Activated T-helper 2 cell treated with anti-CD3 and anti-CD28 coated beads, Interferon-gamma antibody, Interleukin-2, Interleukin-4, amounts not matched to agents 10 μg/mL and 5 μg/mL and 100 μg/mL, durations not matched to agents 14 hours and 24 hours and 36 hours (primary cell): ENCODE data around the gene STOM. TPM values are rescaled to one million over a fixed set of nuclear protein-coding genes. Genes with fewer than 3 reads are reported as not detected.

Experiments used
- DNase-seq: peaks from one replicate; pipeline ENCODE4 v3.0.0; 2021; ENCODE audit warnings: low spot score
- H3K27ac Mint-ChIP-seq: one replicate; pipeline ENCODE4 v1.8.0; 2021; ENCODE audit warnings: mixed read lengths
- H3K27me3 Mint-ChIP-seq: one replicate; pipeline ENCODE4 v1.8.0; 2021; ENCODE audit warnings: low read depth, mixed read lengths
- H3K36me3 Mint-ChIP-seq: one replicate; pipeline ENCODE4 v1.8.0; 2021; ENCODE audit warnings: low read depth, mixed read lengths
- H3K4me1 Mint-ChIP-seq: one replicate; pipeline ENCODE4 v1.8.0; 2021; ENCODE audit warnings: low read depth, mixed read lengths
- H3K4me3 Mint-ChIP-seq: one replicate; pipeline ENCODE4 v1.8.0; 2021; ENCODE audit warnings: low read depth, mild to moderate bottlenecking, moderate library complexity, mixed read lengths
- H3K9me3 Mint-ChIP-seq: one replicate; pipeline ENCODE4 v1.8.0; 2021; ENCODE audit warnings: mixed read lengths
- intact Hi-C: fragments of 100-400 bp; cut with micrococcal nuclease; formaldehyde crosslinking; loops from one replicate; pipeline ENCODE4 v1.15.1; 2023
- total RNA-seq: library from RNA; stranded (reverse); gene quantifications from 2 replicates; pipeline ENCODE4 v1.2.3, GENCODE V29; 2022

Gene STOM
- total RNA-seq, 1 donor from 2014 or later, result 21.0 TPM

DNA sequence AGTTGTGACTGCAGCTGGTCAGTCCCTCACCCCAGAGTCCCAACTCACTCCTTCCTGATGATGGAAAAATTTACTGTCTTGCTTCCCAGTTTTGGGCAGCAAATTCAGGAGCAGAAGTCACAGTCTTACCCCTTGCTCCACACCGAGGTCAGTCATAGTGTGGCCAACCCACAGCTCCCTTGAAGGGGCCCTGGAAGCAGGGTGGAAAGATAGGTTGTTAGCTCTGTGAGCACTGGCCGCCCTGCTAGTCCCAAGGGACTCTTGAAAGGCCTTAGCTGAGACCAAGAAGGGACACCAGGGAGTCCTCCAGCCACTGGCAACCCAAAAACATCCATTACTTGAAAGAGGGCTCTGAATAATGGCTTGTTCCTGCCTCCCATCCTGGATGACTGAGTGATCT is 62.1 kb downstream of the STOM start:
- intact Hi-C loops, result no loop called here
- Mint-ChIP-seq H3K4me3 (no peak overlapping the region), H3K9me3 (no peaks in the 10 kb centered on the region), H3K36me3 (no peaks in the 10 kb centered on the region), H3K27ac (no peak overlapping the region), H3K27me3 (no peaks in the 10 kb centered on the region), H3K4me1 (no peaks in the 10 kb centered on the region)
- no peak for DNase-seq

DNA sequence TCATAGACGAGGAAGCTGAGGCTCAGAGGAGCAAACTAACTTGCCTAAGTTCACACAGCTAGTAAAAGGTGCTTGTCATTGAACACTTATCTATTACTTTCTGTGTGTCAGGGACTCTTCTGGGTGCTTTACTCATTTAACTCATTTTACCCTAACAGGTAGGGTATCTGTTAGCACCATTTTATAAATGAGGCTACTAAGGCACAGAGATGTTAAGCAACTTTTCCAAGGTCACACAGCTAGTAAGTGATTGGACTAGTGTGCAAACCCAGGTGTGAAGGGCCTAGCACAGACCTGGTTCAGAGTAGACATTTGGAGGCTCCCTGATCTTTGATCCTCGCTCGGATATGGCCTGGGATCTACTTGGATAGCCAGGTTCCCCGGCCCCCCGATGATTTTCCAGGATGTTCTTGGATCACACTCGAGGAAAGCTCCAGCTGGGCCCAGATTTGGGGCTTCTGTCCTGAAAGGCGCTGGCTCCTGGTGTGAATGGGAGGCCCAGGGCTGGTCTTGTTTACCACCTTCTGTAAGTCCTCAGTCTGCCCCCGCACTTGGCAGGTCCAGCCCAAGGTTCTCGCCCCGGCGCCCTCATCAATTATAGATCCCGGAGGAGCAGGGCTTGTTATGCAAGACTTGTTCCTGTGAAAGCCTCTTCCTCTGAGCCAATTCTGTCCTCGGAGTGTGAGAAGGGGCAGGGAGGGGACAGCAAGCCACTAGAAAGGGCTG is 64.6 kb downstream of the STOM start:
- Mint-ChIP-seq H3K27ac (no peak overlapping the region), H3K36me3 (no peaks in the 10 kb centered on the region), H3K4me3 (no peak overlapping the region), H3K27me3 (peaks cover 6% of the 10 kb centered on the region), H3K9me3 (no peaks in the 10 kb centered on the region), H3K4me1 (peaks cover under 1% of the 10 kb centered on the region)
- intact Hi-C loops, result no loop called here
- no peak for DNase-seq

DNA sequence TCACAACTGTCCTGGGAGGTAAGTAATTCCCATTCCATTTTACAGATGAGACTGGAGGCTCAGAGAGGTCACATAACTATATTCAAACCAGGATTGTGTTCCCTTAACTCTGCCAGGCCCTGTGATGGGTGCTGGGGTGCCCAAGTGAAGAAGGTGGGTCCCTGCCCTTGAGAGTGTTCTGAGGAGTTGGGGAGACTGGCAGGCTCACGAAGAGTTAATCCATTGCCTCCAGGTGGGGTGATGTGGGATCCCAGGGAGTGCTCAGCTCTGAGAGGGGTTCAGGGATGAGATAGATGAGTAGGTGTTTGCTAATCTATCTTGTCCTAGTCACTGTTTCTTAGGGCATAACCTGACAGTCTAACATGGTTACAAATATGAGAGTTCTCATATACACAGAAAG is 65.3 kb downstream of the STOM start:
- no peaks in the 10 kb centered on the region for H3K36me3 Mint-ChIP-seq
- no peak for DNase-seq
- no peaks in the 10 kb centered on the region for H3K9me3 Mint-ChIP-seq
- H3K27me3 Mint-ChIP-seq, result peaks cover 11% of the 10 kb centered on the region
- intact Hi-C loops, result no loop called here
- H3K4me3 Mint-ChIP-seq, result no peak overlapping the region
- H3K27ac Mint-ChIP-seq, result no peak overlapping the region
- peaks cover 6% of the 10 kb centered on the region for H3K4me1 Mint-ChIP-seq

DNA sequence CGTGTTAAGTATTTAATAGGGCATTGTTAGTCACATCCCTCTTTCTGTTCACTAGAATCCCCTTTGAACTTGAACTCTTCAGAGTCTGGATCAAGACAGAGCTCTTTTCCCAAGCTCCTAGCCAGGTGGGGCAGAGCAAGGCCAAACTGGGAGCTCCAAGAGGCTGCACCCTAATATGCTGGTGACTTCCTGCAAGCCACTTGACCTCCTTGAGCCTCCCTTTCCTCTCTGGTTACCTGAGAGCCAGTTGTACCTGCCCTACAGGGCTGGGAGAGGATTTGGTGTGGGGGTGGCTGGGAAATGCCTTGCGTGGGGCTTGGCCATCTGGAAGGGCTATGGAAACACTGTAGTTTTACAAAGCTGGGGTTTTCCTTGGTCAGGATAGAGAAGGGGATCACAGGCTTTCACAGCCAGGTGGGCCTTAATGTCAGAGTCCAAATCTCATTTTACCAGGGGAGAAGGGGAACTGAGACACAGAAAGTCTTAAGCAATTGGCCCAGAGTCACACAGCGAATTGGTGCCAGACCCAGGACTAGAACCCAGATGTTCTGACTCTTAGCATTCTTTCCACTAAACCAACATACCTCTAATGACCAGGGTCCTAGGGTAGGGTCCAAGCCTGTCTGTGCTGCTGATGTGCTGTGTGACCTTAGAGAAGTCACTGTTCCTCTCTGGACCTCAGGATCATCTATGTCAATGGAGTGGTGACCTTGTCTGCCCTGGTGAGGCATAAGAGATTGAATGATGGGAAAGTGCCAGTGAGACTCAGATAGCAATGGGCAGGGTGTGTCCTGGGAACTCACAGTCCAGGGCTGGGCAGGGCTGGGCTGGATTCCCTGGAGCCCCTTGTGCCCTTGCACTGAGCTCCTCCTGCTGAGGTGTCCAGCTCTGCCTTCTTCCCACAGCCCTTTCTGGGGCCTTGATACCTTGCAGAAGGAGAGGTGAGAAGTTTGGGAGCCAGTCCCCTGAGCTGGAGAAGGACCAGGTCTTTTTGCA is 66.3 kb downstream of the STOM start:
- Mint-ChIP-seq H3K4me3 (no peak overlapping the region), H3K9me3 (no peaks in the 10 kb centered on the region), H3K36me3 (no peaks in the 10 kb centered on the region), H3K27me3 (peaks cover 13% of the 10 kb centered on the region), H3K27ac (no peak overlapping the region), H3K4me1 (peaks cover 8% of the 10 kb centered on the region)
- DNase-seq, result no peak
- intact Hi-C loops, result no loop called here

DNA sequence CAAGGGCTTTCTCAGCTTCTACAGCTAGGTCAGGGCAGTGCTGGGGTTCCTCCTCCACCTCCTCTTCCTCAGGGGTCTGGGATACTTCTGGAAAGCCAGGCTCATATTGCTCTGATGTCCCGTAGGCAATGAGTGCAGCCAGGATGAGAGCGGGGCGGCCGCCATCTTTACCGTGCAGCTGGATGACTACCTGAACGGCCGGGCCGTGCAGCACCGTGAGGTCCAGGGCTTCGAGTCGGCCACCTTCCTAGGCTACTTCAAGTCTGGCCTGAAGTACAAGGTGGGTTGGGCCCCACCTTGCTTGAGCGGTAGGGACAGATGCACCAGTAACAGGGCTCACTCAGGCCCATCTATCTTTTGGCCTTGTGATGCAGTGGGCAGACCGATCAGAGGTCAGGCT is 67.3 kb downstream of the STOM start:
- intact Hi-C loops, result no loop called here
- no peaks in the 10 kb centered on the region for H3K36me3 Mint-ChIP-seq
- H3K27ac Mint-ChIP-seq, result no peak overlapping the region
- H3K4me3 Mint-ChIP-seq, result no peak overlapping the region
- no peaks in the 10 kb centered on the region for H3K9me3 Mint-ChIP-seq
- peaks cover 21% of the 10 kb centered on the region for H3K27me3 Mint-ChIP-seq
- DNase-seq, result no peak
- peaks cover 10% of the 10 kb centered on the region for H3K4me1 Mint-ChIP-seq

DNA sequence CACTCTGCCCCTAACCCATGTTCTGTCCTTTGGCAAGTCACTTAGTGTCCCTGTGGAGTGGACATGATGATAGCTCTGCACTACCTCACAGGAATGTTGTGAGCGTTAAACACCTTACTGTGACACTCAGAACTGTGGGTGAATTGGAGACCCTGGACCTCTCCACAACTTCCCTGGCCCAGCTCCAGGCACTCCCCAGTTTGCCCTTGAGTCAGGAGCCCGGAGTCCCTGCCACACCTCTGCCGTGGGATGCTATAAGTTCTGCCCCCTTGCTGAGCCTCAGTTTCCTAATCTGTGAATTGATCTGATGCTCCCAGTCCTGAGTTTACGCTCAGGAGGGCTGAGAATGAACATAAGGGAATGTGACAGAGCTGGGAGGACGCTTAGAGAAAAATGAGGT is 67.7 kb downstream of the STOM start:
- Mint-ChIP-seq H3K36me3 (no peaks in the 10 kb centered on the region), H3K4me3 (no peak overlapping the region), H3K27me3 (peaks cover 21% of the 10 kb centered on the region), H3K9me3 (no peaks in the 10 kb centered on the region), H3K27ac (no peak overlapping the region), H3K4me1 (peaks cover 10% of the 10 kb centered on the region)
- intact Hi-C loops, result no loop called here
- no peak for DNase-seq

DNA sequence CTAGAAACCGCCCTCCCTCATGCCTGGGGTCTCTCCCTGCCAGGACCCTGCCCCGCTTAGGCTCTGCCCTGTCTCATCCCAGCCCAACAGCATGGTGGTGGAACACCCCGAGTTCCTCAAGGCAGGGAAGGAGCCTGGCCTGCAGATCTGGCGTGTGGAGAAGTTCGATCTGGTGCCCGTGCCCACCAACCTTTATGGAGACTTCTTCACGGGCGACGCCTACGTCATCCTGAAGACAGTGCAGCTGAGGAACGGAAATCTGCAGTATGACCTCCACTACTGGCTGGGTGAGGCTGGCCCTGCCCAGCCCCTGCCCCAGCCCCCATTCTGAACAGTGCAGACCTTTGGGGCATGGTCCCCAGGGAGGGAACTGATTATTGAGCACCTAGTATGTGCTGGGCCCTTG is 68.2 kb downstream of the STOM start:
- no peak overlapping the region for H3K27ac Mint-ChIP-seq
- H3K27me3 Mint-ChIP-seq, result peaks cover 21% of the 10 kb centered on the region
- intact Hi-C loops, result no loop called here
- DNase-seq, result no peak
- no peak overlapping the region for H3K4me3 Mint-ChIP-seq
- H3K4me1 Mint-ChIP-seq, result peaks cover 10% of the 10 kb centered on the region
- H3K9me3 Mint-ChIP-seq, result no peaks in the 10 kb centered on the region
- no peaks in the 10 kb centered on the region for H3K36me3 Mint-ChIP-seq

DNA sequence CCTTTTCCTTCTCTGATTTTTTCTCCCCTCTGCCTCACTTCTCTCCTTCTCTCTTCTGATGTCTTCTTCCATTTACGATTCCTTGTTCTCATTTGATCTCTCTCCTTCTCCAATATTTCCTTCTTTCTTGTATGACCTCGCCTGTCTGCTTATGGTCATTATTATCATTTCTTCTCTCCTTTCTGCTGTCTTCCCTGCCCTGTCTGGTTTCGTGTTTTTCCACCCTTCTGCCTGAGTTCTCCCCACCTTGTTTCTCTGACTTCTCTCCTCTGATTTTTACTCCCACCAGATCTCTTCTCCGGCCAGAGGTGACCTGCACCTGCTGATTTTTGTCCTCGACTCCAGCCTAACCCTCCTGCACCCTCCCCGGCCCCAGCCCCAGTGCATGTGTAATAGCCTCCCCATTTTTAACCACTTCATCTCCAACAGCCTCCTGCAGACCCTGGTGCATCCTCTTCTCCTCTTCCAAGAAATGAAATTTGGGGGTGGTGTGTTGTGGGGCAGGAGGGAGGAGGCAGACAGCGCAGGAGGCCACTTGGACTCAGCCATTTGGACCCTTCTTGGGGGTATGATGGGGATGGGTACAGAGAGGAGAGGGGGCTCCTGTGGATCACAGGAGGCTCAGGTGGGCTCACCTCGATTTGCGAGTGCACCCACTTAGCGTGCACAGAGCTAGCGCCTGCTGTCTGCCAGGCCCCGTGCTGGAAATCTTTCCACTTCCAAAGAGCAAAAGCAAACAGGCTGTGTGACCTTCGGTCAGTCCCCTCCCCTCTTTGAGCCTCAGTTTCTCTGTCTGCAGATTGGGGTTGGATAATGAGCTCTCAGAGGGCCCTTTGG is 69.5 kb downstream of the STOM start:
- H3K9me3 Mint-ChIP-seq, result no peaks in the 10 kb centered on the region
- H3K4me1 Mint-ChIP-seq, result peaks cover 10% of the 10 kb centered on the region
- H3K36me3 Mint-ChIP-seq, result no peaks in the 10 kb centered on the region
- peak overlapping the region; percentile 70 for H3K4me3 Mint-ChIP-seq
- H3K27me3 Mint-ChIP-seq, result peaks cover 21% of the 10 kb centered on the region
- intact Hi-C loops, result no loop called here
- DNase-seq, result no peak
- no peak overlapping the region for H3K27ac Mint-ChIP-seq

DNA sequence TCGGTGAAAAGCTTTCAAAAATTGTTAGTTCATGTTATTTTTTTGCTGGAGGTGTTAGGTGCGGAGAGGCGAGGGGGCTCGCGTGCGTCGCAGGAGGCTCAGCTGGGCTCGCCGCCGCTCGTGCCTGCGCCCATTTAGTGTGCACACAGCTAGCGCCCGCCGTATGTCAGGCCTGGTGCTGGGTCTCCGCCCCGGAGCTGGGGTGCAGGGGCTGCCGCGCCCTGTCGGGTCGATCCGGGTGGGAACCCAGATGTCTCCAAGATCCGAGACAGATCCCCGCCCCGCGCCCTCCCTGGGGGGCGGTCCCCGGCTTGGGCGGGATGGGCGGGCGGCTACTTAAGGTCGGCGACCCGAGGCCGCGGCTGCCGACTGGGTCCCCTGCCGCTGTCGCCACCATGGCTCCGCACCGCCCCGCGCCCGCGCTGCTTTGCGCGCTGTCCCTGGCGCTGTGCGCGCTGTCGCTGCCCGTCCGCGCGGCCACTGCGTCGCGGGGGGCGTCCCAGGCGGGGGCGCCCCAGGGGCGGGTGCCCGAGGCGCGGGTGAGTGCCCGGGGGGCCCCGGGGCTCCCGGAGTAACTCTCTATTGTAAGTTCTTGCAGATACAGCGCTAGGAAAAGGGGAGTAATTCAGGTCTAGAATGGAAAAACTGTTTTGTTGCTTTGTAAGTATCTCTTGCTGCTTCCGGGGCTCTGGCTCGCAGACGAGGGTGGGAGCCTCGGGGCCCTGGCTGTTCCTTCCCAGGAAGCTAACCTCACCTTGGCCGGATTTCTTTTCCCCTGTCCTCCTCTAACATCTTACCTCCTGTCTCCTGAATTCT is 70.4 kb downstream of the STOM start:
- H3K36me3 Mint-ChIP-seq, result no peaks in the 10 kb centered on the region
- no peak for DNase-seq
- H3K27me3 Mint-ChIP-seq, result peaks cover 21% of the 10 kb centered on the region
- H3K27ac Mint-ChIP-seq, result no peak overlapping the region
- intact Hi-C loops, result no loop called here
- peaks cover 10% of the 10 kb centered on the region for H3K4me1 Mint-ChIP-seq
- H3K9me3 Mint-ChIP-seq, result no peaks in the 10 kb centered on the region
- H3K4me3 Mint-ChIP-seq, result peak overlapping the region; percentile 70

DNA sequence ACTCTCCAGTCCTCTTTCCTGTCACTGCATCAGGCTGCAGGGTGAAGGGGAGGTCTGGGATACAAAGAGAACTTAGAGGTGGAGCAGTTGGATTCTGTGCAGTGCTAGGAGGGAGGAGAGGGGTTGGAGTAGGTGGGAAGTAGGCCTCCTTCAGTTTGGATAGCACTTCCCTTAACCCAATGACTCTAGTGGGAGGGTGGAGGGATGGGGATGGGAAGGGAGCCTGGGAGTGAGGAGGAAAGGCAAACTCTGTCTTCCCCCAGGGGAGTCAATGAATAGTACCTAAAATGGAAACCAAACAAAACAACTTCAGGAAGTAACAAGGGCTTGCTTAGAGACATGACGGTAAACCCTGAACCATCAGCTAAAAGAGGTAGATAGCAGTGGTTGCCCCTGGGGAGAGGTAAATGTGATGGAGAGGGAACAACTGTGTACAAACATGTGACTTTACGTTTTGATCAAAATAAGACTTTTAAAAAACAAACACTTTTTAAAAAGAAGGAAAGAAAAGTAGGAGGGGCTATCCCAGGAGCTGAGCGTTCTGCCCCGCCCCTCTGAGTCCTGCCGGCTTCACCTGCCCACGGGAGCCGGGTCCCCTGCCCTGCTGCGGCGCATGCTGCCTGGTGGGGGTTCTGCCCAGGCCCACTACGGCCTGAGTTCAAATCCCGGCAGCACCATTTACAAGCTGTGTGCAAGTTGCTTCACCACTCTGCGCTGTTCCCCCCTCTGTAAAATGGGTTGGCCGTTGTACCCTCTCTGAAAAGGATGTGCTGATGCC is 71.2 kb downstream of the STOM start:
- no peaks in the 10 kb centered on the region for H3K36me3 Mint-ChIP-seq
- no peaks in the 10 kb centered on the region for H3K9me3 Mint-ChIP-seq
- H3K27me3 Mint-ChIP-seq, result peaks cover 21% of the 10 kb centered on the region
- H3K4me1 Mint-ChIP-seq, result peaks cover 10% of the 10 kb centered on the region
- no peak for DNase-seq
- intact Hi-C loops, result no loop called here
- H3K4me3 Mint-ChIP-seq, result peak overlapping the region; percentile 46
- no peak overlapping the region for H3K27ac Mint-ChIP-seq

DNA sequence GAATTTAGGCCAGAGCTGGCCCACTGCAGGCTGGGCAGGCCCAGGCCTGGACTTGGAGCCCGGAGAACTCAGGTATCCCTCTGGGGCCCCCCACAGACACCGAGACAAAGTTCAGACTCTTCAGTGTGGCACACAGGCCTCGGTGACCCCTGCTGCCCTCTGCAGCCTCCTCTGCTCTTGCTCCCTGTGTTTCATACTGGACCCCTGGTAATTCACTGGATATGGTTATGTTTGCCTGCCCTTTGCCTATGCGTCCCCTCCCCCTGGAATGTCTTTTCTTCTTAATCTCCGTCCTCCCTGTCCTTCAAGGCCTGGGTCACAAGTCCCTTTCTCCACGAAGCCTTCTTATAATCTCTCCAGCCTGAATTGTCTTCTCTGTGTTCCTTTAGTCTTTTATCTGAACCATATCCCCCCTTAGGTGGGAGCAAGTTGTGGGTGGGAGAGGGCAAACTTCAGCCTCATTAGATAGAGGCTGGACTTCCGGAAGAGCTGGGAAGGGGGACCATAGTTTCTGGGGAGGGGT is 72.0 kb downstream of the STOM start:
- Mint-ChIP-seq H3K27ac (no peak overlapping the region), H3K36me3 (no peaks in the 10 kb centered on the region), H3K4me1 (peaks cover 10% of the 10 kb centered on the region), H3K4me3 (no peak overlapping the region), H3K27me3 (peaks cover 21% of the 10 kb centered on the region), H3K9me3 (no peaks in the 10 kb centered on the region)
- no peak for DNase-seq
- intact Hi-C loops, result no loop called here
